GM19438 (cell line): ENCODE measurements around the gene SUFU.
A peak's percentile ranks its signal among the peaks of the same experiment; 100 is the strongest.
"Not testable (repeated sequence)": the region's sequence is repeated elsewhere in the genome, so short reads cannot be mapped to it uniquely, and the experiment has no call there.

Experiments used
- ATAC-seq: cut with Tn5 transposase; IDR thresholded peaks from one replicate; pipeline ENCODE4 v1.9.1; 2021; ENCODE audit warnings: low read depth; ENCODE audit not compliant: unreplicated experiment

Gene SUFU

DNA sequence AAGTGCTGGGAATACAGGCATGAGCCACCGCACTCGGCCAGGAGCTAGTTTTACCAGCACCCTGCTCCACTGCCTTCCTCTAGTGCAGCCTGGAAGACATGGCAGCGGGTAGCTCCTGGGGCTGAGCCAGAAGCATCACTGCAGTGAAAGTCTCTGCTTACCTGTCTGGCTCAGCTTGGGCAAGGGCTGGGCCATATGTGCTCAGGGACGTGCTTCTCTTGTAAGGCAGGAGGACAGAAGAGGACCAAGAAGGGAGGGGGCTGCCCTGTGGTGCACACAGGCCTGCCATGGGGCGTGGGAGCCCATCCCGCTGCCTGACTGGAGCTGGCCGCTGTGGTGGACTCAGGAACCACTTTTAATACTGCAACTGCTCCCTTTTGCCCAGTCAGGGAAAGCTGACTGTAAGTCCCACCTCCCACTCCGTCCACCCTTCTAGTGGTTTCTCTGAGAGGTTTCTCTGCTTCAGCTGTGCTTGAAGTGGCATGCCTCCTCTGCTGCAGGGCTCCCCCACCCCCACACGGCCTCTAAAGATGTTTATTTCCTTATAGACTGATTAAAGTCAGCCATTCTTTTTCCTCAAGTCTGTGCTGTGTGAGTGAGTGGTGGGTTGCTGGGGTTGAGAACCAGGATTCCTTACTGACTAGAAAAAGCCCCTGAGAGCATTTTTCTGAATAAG is 27.2 kb upstream of the SUFU start:
- ATAC-seq: no peak

DNA sequence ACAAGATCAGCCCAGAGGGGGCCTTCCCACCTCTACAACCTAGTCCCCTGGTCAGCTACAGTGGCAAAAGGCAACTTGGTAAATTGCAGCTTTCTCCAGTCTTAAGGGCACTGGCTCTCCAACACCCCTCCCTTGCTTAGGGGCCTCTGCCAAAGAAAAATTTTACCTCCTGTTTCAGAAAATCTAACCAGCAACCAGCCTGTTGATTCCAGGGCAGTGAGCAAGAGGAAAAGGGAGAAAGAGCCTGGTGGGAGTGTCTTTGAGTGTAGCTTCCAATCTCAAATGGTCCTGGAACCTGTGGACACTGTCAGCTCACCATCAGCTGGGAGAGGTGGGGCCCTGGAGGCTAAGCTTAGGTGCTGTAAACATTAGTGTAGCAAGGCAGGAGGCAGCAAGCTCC is 24.1 kb upstream of the SUFU start:
- ATAC-seq: no peak

DNA sequence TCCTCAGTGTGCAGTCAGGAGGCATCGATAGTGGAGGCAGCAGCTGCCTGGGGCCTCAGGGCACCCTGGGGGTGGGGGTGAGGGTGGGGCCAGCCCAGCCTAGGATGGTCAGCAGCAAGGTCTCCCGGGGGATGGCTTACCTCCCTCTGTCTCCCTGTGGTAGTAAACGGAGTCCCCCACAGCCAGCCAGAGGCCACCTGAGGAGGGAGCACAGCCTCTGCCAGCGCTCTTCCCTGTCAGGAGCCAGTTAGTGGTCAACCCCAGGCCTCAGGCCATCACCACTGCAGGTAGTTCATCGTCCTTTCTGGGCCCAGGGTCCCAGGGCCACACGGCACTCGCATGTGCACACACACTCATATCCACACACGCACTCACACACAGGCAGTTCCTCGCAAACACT is 23.4 kb upstream of the SUFU start:
- ATAC-seq: no peak

DNA sequence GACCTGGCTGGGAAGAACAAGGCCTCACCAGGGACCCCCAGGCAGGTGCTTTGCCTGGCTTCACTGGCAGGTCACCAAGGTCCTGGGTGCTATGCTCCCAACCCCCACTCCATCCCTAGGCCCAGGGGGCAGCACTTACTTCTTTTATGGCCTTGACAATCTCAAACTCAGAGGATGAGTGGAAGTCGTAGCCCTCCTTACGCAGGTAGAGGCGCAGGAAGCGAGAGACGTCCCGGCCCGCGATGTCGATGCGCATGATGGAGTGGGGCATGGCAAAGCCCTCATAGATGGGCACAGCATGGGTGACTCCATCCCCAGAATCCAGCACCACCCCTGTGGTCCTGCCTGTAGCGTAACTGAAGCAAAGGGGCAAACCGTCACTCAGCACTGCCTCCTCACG is 19.8 kb upstream of the SUFU start:
- no peak for ATAC-seq

DNA sequence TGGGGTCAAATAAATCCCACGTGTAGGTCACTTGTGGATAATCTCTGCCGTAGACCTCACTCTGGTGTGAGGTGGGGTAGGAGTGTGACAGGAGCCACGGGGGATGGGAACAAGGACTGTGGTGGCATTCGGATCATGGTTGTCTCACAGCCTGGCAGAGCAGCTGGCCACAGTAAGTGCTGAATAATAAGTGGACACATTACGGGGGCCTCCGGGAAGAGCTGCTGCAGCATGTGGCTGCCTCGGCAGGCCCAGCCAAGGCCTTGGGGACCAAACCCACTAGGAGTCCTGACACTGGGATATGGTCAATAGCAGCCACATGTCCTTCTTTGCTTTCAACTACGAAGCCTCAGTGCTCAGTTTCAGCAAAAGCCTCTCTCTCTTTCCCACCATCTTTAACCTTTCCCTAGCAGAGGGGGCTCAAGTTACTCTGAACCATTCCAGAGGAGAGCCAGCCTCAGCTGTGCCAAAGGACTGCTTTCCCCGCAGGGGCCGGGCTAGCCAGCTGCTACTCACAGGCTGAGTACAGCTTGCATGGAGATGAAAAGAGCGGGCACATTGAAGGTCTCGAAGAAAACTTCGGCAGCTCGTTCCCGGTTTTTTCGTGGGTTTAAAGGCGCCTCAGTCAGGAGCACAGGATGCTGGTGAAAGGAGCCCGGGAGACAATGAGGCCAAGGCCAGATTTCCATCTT is 18.5 kb upstream of the SUFU start:
- ATAC-seq: no peak

DNA sequence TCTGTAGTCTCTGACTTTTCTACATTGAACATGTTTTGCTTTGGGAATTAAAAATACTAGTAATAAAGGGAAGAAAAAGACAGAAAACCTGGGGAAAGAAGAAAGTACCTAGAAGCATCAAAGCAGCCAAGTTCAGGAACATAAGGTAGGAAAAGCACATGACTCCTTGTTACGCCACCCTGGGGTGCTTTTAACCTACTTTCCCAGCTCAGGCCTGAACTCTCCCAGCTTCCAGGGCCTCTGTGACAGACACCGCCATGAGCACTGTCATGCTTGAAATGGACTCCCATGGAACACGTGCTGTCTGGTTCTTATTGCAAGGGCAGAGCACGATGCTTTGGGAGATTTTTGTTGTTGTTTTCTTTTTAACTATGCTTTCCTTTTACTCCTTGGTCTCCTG is 12.6 kb upstream of the SUFU start:
- no peak for ATAC-seq

DNA sequence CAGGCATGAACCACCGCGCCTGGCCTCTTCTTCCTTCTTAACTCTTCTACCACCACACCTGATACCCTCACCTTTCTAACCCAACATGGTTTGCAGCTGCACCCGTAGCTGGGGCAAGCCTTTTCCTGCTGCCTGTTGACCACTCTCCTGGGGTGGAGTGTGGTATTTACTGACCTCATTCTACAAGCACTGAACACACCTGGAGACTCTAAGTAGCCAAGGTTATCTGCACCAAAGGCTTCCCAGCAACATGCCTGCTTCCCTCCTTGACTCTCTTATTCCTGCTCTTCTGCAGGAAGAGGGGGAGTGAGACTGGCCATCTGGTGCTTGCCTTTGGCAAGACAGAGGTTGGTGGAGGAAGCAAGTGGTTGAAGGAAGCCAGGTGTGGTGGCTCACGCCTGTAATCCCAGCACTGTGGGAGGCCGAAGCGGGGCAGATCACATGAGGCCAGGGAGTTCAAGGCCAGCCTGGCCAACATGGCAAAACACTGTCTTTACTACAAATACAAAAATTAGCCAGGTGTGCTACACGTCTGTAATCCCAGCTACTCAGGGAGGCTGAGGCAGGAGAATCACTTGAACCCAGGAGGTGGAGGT is 11.3 kb upstream of the SUFU start:
- no peak for ATAC-seq

DNA sequence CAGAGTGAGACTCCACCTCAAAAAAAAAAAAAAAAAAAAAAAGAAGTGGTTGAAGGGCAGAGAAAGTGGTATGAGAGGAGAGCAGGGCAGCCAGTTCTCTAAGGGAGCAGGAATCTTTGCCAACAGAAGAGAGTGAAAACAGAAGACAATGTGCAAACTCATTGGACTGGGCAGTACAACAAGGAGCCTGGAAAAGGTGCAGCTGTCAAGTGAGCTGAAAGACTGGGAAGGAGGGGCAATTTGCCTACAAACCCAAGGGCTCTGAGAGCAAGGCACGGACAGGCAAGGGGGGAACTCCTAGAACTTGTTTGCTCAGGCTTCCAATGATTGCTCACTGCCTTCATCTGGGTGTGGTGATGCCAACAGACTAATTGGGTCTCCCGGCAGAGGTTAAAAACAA is 10.8 kb upstream of the SUFU start:
- no peak for ATAC-seq

DNA sequence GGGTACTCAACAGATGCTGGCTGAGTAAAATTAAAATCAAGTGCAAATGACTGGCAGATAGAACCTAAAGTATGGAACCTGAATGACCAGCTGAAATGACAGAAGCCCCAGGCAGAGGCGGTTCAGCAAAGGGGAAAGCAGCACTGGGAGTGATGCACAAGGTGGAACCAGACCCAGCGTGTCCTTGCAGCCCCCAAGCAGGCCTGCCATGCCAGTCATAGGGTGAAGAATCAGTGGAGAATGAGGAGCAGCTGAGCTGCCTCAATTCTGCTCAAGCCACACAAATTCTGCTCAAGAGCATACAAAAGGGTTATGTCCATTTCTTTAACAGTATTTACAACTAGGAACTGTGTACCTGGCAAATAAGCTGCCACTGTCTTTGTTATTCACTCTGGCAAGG is 10.0 kb upstream of the SUFU start:
- no peak for ATAC-seq

DNA sequence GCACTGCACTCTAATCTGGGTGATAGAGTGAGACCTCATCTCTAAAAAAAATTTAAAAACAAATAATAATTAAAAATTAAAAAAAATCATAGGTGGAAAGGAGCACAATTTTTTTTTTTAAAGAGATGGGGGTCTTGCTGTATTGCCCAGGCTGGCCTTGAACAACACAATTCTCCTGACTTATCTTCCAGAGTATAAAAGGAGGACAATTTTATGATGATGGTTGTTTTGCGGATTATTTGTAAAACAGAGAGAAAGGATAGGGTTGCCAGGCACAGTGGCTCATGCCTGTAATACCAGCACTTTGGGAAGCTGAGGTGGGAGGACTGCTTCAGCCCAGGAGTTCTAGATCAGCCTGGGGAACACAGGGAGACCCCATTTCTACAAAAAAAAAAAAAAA is 6.2 kb upstream of the SUFU start:
- ATAC-seq: no peak

DNA sequence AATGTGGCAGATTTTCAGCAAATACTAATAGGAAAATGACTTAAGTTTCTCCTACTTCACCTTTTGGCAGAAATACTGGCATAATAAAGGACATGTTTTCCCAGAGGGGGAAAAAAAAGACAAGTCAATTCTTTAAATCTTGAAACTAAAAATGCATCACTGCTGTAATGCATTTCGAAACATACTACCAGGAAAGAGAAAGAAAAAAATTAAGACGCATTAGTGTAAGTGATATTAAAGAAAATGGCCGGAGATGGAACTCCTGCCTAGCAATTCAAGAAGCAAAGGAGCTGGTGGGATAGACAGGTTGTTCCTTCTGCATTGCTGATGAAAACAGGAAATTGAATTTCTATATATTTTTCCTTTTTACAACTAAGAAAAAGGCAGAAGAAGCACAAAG is 4.4 kb upstream of the SUFU start:
- ATAC-seq: no peak

DNA sequence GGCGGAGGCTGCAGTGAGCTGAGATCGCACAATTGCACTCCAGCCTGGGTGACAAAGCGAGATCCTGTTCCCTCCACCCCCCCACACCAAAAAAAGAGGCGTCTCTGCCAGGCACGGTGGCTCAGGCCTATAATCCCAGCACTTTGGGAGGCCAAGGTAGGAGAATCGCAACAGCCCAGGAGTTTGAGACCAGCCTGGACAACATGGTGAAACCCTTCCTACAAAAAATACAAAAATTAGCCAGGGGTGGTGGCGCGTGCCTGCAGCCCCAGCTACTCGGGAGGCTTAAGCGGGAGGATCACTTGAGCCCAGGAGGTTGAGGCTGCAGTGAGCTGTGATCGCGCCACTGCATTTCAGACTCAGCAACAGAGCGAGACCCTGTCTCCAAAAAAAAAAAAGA is 3.1 kb upstream of the SUFU start:
- ATAC-seq: not testable (repeated sequence)

DNA sequence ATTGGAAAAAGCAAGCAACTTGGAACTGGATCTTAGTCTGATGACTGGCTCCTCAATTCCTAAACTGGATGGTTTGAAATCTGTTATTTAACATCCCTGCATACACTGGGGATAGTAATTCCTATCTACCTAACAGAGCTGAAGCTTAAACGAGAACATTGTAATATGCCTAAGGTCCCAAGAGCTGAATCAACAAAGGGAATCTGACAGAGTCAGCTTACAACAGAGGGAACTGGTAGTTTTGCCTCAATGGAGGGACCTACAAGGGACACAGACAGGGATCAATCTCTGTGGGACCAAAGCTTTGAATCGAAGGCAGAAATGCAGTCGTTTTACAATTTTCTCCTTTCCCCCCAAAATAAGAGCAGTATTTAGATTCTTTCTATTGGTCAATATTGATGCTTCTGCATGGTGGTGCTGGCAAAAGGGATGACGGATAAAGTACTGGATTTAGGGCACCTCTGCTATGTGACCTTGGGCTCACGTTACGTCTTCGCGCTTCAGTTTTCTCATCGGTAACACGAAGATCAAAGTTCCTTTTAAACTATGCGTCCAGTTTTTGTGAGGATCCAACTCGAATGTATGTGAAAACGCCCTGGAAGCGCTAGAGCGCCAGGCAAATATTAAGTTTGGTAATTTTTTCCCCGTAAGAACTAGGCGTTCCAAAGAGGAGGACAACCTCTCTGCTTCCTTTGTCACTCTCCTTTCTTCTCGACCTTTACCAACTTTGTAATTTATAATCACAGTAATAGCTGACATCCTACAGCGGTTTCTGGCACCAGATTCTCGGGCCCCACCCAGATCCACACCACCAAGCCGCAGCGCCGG is 2.4 kb upstream of the SUFU start:
- ATAC-seq: no peak

DNA sequence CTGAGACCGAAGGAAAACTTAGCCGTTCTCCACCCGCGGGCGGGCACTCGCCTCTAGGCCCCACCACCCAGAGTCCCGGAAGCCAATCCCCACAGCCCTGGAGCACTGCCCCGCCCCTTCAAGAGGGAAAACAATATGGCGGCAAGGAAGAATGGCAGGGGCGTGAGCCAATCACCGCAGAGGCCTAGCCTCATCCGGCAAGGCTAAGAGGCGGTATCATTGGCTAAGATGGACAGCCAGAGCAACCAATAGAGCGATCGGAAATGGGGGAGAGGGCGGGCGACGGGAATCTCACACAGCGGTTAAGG is 1.8 kb upstream of the SUFU start:
- peak; percentile 66 for ATAC-seq

DNA sequence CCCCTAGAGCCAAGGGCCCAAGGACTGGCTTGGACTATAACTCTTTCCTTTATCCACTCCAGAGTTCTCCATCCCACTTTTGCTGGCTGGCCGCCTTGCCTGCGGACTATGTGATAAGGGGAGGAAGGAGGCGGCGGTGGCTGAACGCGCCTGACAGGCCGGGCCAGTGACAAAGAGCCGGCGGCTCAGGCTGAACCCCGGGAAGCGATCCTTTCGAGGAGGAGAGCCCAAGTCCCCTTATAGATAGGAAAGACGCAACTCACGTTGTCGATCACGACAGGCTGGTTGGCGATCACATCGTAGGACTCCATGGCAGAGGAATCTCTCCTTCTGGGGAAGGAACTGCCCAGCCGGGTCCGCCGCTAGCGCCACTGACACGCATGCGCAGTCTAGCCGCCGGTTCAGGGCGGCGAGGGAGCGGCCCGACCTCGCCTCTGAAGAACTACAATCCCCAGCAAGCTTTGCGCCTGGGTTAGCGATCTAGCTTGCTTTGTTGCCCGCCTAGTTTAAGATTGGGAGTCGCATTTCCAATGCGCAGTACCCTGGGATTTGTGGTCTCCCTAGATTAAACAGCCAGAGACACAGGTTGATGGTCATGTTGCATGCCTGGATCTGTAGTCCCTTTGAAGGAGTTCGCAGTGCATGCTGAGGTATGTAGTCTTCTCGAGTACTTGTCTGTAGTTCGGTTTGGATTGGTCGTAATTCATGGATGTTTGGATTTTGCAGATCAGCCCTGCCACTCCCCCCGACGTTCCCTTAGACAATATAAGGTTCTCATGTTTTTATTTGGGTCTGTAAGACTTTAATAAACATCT is 1.2 kb upstream of the SUFU start, which contains the start of gene ACTR1A:
ACTR1A (minus strand) TSS at position 376 of the 815 bp plus-strand sequence; CDS start at position 311, 65 bp downstream.
- peak; percentile 55 for ATAC-seq

DNA sequence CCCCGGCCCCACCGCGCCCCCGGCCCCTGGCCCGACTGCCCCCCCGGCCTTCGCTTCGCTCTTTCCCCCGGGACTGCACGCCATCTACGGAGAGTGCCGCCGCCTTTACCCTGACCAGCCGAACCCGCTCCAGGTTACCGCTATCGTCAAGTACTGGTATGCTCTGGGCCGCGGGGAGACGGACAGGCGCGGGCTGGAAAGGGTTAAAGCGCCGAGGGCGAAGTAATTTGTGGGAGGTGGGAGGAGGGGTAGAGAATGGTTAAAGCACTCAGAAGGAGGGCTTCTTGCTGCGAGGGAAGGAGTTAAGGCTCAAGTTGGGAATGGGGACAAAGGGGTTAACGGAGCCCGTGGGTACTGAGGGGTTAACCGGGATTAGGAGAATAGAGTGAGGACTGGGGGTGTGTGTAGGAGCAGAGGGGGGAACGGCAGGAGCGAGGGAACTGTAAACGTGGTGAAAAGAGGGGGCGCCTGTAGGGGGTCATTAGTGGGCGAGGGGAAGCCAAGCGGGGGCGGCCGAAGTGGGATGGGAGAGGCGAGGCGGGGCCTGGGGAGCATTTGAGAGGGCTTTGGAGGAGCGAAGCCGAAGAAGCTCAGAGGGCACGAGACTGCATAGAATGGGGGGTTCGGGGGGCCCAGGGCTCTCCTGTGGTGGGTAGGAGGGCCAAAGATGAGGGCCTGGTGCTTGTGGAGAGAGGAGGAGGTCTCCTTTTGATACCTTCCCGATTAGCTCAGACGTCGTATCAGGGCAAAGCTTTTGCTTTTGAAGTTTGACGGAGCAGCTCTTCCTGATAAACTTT is 605 bp downstream of the SUFU start:
- no peak for ATAC-seq

DNA sequence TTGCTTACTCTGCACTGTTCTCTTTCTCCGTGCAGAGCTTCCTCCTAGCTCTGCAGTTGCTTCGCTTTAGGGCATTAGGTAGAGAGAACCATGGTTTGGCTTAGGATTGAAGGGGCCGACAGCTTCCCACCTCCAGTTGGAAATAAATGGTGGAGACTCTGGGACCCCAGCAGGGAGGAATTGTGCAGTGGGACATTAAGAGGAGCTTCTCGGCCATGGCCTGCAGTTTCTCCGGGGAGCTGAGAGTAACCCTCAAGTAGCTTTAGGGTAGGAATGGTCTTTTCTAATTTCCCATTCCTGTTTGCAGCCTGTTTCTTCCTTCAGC is 1.2 kb downstream of the SUFU start:
- ATAC-seq: no peak

DNA sequence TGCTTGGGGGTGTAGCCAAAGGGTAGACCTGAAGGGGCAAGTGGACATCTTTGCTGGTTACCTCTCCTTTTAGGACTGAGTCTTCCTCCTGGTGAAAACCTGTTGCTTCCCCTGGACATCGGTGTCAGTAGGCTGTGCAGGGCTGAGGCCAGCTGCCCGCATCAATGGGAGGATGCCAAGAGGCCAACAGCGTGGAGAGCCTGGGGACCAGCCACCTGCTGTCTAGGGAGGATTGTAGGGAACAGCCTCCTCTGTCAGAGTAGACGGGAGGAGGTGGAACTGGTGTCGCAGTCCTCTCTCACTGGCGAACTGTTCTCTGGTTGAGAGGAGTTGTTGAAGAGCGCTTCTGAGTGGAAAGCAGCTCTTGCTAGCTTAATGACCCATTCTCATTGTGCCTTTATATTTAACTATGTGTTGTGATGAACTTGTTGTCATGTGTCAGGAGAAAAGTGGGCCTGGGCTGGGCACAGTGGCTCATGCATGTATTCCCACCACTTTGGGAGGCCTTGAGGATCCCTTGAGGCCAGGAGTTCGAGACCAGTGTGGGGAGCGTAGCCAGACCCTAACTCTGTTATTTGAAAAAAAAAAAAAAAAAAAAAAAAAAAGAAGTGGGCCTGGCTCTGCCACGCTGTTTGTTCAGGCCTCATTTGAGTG is 1.8 kb downstream of the SUFU start:
- no peak for ATAC-seq

DNA sequence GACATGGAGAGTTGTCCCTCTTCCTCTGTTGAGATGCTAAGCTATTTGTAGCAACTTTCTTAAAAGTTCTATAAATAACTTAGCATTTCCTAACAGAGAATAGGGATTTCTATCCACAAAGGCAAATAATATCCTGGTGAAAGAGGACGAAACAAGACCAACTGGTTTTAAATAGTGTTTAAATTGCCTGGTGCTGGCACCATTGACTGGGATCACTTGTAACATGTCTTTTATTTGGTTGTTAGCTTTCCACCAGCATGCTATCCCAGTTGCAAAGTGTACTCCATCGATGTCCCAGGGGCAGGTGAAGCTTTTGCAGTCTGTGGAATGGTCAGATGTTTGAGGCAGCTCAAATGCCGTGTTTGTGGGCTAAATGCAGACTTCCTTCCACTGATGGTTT is 3.7 kb downstream of the SUFU start:
- ATAC-seq: no peak
